Ishikawa (cell line): Measurements from ENCODE around the gene TSHZ3.

ENCODE experiments used
- CEBPB ChIP-seq: IDR thresholded peaks from 2 replicates; pipeline ENCODE4 v1.6.1; 2012
- CREB1 ChIP-seq: IDR thresholded peaks from 2 replicates; pipeline ENCODE4 v1.6.1; 2012; ENCODE audit warnings: low read depth
- EGR1 ChIP-seq: IDR thresholded peaks from 2 replicates; pipeline ENCODE4 v1.6.1; 2012
- EP300 ChIP-seq: IDR thresholded peaks from 2 replicates; pipeline ENCODE4 v1.6.1; 2012; ENCODE audit warnings: borderline replicate concordance
- FOXM1 ChIP-seq: IDR thresholded peaks from 2 replicates; pipeline ENCODE4 v1.6.1; 2012; ENCODE audit warnings: low read depth, borderline replicate concordance
- NFIC ChIP-seq: IDR thresholded peaks from 2 replicates; pipeline ENCODE4 v1.6.1; 2012
- RAD21 ChIP-seq: IDR thresholded peaks from 2 replicates; pipeline ENCODE4 v1.6.1; 2012; ENCODE audit warnings: low read depth
- TAF1 ChIP-seq: IDR thresholded peaks from 2 replicates; pipeline ENCODE4 v1.6.1; 2012; ENCODE audit warnings: low read depth, mild to moderate bottlenecking
- TCF12 ChIP-seq: IDR thresholded peaks from 2 replicates; pipeline ENCODE4 v1.6.1; 2012; ENCODE audit warnings: low read depth
- TEAD4 ChIP-seq: IDR thresholded peaks from 2 replicates; pipeline ENCODE4 v1.6.1; 2012
- YY1 ChIP-seq: IDR thresholded peaks from 2 replicates; pipeline ENCODE4 v1.6.1; 2012; ENCODE audit warnings: low read depth
- ZBTB7A ChIP-seq: IDR thresholded peaks from 2 replicates; pipeline ENCODE4 v1.6.1; 2012; ENCODE audit warnings: low read depth
- TF ChIP-seq, protein P1 (sequence below): IDR thresholded peaks from 2 replicates; pipeline ENCODE4 v1.6.1; 2012
- TF ChIP-seq, protein P2 (sequence below): IDR thresholded peaks from 2 replicates; pipeline ENCODE4 v1.6.1; 2012
- TF ChIP-seq, protein P3 (sequence below): IDR thresholded peaks from 2 replicates; pipeline ENCODE4 v1.6.1; 2012; ENCODE audit warnings: low read depth, mild to moderate bottlenecking

The TSHZ3 gene

DNA sequence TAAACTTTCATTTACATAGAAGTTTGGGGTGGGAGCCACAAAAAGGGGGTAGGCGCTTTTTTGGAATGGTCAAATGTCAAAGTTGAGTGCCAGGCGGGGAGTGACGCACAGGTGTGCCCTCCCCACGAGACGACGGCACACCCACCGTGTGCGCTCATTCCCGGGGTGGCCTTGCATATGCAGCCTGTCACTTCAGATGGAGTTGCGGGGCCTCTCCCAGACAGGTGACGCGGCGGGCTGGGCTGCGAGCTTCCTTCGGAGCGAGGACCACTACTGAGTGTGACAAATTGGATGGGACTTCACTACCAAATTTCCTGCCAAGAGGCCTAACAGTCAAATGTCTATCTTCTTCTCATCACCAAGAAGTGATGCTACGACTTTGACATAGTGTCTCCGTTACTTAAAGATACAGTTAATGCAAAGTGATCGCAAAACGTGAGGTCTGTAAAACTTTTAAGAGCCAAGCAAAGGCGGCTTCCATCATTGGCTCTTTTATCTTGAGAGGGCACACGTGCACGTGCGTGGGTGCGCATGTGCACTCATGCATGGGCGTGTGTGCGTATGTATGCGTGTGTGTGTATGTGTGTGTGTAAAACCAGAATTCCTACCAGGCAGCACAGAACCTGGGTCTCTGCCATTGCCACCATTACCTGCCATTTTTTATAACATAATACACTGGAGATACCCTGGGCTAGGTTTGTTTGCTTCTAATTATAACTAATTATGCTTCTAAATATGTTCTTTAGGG lies 43.1 kb downstream of the TSHZ3 start:
- TF ChIP-seq FOXM1: no peak

DNA sequence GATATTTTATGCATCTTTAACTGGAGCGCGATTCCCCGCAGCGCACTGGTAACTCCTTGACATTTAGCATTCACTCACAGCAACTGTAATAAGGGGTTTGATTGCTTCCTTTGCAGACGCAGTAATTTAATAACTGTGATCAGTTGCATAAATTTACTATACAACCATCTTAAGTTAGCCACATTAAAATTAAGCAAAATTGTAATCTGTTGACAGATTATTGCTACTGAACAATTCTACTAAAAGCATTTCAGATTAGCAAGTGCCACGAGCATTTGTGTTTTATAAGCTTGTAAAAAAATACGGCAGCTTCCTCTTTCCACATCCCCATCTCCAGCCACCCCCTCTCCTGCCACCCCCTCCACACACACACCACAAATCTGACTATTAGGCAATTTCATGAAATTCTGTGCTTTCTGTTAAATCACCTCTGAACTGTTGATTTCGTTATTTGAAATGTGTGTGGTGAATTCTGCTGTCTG lies 44.4 kb downstream of the TSHZ3 start:
- no peak for TF ChIP-seq ZBTB7A
- TF ChIP-seq YY1: no peak
- TF ChIP-seq TCF12: no peak
- TF ChIP-seq TAF1: no peak
- TF ChIP-seq, protein P1, sequence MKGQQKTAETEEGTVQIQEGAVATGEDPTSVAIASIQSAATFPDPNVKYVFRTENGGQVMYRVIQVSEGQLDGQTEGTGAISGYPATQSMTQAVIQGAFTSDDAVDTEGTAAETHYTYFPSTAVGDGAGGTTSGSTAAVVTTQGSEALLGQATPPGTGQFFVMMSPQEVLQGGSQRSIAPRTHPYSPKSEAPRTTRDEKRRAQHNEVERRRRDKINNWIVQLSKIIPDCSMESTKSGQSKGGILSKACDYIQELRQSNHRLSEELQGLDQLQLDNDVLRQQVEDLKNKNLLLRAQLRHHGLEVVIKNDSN: no peak
- no peak for TF ChIP-seq FOXM1
- TF ChIP-seq, protein P2, sequence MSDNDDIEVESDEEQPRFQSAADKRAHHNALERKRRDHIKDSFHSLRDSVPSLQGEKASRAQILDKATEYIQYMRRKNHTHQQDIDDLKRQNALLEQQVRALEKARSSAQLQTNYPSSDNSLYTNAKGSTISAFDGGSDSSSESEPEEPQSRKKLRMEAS: no peak
- no peak for TF ChIP-seq NFIC
- TF ChIP-seq EP300: no peak
- no peak for TF ChIP-seq CEBPB
- TF ChIP-seq, protein P3, sequence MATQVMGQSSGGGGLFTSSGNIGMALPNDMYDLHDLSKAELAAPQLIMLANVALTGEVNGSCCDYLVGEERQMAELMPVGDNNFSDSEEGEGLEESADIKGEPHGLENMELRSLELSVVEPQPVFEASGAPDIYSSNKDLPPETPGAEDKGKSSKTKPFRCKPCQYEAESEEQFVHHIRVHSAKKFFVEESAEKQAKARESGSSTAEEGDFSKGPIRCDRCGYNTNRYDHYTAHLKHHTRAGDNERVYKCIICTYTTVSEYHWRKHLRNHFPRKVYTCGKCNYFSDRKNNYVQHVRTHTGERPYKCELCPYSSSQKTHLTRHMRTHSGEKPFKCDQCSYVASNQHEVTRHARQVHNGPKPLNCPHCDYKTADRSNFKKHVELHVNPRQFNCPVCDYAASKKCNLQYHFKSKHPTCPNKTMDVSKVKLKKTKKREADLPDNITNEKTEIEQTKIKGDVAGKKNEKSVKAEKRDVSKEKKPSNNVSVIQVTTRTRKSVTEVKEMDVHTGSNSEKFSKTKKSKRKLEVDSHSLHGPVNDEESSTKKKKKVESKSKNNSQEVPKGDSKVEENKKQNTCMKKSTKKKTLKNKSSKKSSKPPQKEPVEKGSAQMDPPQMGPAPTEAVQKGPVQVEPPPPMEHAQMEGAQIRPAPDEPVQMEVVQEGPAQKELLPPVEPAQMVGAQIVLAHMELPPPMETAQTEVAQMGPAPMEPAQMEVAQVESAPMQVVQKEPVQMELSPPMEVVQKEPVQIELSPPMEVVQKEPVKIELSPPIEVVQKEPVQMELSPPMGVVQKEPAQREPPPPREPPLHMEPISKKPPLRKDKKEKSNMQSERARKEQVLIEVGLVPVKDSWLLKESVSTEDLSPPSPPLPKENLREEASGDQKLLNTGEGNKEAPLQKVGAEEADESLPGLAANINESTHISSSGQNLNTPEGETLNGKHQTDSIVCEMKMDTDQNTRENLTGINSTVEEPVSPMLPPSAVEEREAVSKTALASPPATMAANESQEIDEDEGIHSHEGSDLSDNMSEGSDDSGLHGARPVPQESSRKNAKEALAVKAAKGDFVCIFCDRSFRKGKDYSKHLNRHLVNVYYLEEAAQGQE: no peak
- no peak for TF ChIP-seq TEAD4
- TF ChIP-seq CREB1: no peak
- TF ChIP-seq EGR1: no peak
- TF ChIP-seq RAD21: no peak

DNA sequence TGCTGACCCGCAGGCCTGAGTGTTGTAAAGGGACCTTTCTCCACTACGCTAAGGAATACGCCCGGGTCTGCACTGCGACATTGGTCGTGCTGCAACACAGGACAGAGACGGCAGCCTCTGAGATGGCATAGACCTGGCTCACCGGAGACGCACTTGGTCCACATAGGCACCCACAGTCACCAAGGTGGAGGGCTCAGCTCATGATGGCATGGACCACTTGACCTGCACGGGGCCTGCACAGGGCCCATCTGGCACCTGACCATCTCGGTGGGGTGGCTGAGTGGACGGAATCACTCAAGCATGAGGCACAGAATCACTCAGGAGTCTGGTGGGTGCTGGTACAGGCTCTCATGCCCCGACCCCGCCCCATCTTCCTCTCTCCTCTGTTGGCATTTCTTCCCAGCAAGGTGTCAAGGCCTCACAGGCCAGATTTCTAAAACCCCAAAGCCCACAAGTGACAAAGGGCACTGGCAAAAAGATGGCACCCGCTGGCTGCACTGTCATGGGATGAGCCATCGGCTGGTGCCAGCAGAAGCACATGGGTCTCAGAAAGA lies 45.9 kb downstream of the TSHZ3 start:
- TF ChIP-seq NFIC (no peak), FOXM1 (no peak), CEBPB (no peak), EP300 (no peak), EGR1 (no peak), RAD21 (no peak), CREB1 (no peak), TAF1 (no peak), TCF12 (no peak), TEAD4 (no peak), ZBTB7A (no peak), YY1 (no peak)
- TF ChIP-seq, protein P1: no peak
- TF ChIP-seq, protein P3: no peak
- TF ChIP-seq, protein P2: no peak

DNA sequence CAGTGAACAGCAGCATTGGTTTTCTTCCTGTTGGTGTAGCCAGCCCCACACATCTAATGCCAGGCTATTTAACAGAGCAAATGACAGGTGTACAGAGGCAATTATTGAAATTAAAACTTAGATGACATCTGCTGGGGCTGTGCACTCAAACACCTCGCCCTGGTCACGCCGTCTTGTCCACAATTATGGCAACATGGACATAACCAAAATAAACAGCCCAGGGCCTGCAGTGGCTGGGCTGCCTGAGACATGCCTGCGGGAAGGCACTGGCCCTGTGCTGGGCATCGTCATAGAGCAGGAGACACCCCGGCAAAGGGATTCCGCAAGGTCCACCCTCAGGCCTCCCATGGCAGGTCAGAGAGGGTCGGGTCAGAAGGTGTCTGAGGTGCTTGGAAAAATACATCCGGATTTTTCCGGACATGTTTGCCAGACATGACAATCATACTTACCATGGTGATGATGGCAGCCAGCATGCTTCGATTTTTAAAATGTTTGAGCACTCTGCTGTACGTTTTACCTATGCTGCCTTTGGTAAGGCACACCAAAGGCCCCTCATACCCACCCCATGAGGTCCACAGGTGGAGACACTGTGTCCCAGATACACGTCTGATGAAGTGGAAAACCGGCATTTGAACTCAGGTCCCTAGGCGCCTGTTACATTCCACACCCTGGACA lies 47.8 kb downstream of the TSHZ3 start:
- TF ChIP-seq TAF1 (no peak), NFIC (no peak), TCF12 (no peak), CEBPB (no peak), TEAD4 (no peak), EGR1 (no peak), ZBTB7A (no peak)
- TF ChIP-seq, protein P2: no peak

DNA sequence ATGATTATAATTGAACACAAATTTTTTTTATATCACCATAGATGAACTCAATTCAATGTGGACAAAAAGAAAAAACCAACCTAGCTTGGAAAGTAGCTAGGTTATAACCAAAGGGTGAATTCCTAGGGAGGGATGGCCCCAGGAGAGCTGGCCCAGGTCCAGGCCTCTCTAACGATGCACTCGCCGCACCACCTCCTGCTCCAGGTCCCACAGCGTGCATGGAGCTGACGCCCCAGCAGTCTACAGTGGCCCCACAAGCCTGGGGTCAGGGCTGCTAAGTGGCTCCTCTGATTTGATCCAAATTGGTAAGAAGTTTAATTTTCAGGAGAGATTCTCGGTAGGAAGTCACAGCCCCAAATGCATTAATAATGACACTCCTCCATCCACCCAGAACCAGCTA lies 48.8 kb downstream of the TSHZ3 start:
- TF ChIP-seq FOXM1 (no peak), TCF12 (no peak), RAD21 (no peak), TEAD4 (no peak), CEBPB (no peak), EP300 (no peak)
- TF ChIP-seq, protein P1: no peak
- TF ChIP-seq, protein P3: no peak
- TF ChIP-seq, protein P2: no peak
